Measurements from ENCODE around the gene STON2. TPM values are rescaled to one million over a fixed set of nuclear protein-coding genes. Genes with fewer than 3 reads are reported as not detected.
"Not testable (repeated sequence)": the region's sequence is repeated elsewhere in the genome, so short reads cannot be mapped to it uniquely, and the experiment has no call there.

STON2 gene
- total RNA-seq, 2 experiments from 2014 or later: 0.58 TPM; not detected in 1

- POLR2A ChIA-PET: interaction anchor here (0.5 kb wide), 1 partner anchor 1891 kb away, joined by 3 read pairs; no protein-coding TSS in a partner anchor
- Mint-ChIP-seq H3K27me3 (peaks cover 6% of the 10 kb centered on the region), H3K36me3 (ENCODE audit: low read depth) (no peaks in the 10 kb centered on the region), H3K4me3 (no peak overlapping the region), H3K9me3 (no peaks in the 10 kb centered on the region), H3K4me1 (ENCODE audit: low read depth) (no peaks in the 10 kb centered on the region), H3K27ac (no peak overlapping the region)
- CTCF ChIA-PET: no interaction called here
- intact Hi-C loops (cut with micrococcal nuclease): no loop called here
- no peak for ATAC-seq
- DNase-seq: no peak
- TF ChIP-seq CTCF (IDR thresholded peaks at IDR 0.05): no peak
Measured at GRCh38 chr14:81382517-81383225, 17.5 kb downstream of the STON2 start.

GRCh38 chr14:81380009-81380408 lies 20.1 kb downstream of the STON2 start:
- H3K9me3 Mint-ChIP-seq; DNase-seq; H3K4me3 Mint-ChIP-seq; intact Hi-C loops (cut with micrococcal nuclease); H3K27ac Mint-ChIP-seq; H3K27me3 Mint-ChIP-seq; CTCF ChIA-PET; H3K36me3 Mint-ChIP-seq (ENCODE audit: low read depth); POLR2A ChIA-PET; ATAC-seq; H3K4me1 Mint-ChIP-seq (ENCODE audit: low read depth): not testable (repeated sequence)

DNA sequence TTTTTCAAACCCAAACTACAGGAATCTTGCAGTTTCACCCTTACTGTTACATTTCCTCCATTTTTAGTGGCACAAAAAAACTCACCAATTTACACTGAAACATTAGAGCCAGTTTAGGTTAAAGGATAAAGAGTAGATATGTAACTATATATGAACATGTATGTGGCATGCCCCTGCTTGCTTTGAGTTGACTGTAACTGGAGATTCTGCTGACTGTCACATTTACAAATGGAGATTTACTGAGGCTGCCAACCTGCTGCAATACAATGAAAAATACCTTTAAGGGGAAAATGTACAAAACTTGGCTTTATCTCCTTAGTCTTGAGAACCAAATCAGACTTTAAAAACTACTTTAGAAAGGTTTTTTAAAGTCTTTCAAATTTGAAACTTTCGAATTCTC lies 28.3 kb downstream of the STON2 start:
- Mint-ChIP-seq H3K9me3 (no peaks in the 10 kb centered on the region), H3K27me3 (peaks cover 4% of the 10 kb centered on the region)

DNA sequence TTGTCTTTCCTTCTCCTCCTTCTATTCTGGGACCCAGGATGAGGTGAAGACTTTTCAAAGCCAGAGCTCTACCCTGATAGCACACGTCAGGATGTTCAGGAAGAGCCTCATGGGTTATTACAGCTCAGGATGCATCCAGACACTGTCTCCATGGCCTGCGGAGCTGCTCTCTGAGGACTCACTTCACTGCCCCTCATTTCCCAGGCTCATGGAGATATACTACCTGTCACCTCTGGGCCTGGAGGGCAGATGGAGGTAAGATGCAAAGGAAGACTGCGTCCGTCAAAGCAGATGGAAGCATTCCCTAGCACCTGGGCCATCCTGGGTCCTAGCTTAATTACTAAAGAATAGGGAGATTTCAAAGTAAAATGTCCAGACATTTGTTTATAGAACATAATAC lies 32.6 kb downstream of the STON2 start:
- ATAC-seq: no peak
- H3K36me3 Mint-ChIP-seq (ENCODE audit: low read depth): no peaks in the 10 kb centered on the region
- DNase-seq: no peak
- no peaks in the 10 kb centered on the region for H3K9me3 Mint-ChIP-seq
- intact Hi-C loops (cut with micrococcal nuclease): no loop called here
- H3K27me3 Mint-ChIP-seq: peaks cover 3% of the 10 kb centered on the region
- TF ChIP-seq CTCF (IDR thresholded peaks at IDR 0.05): no peak
- ChIA-PET POLR2A (no interaction called here), CTCF (no interaction called here)
- no peak overlapping the region for H3K4me3 Mint-ChIP-seq
- H3K27ac Mint-ChIP-seq: no peak overlapping the region
- no peaks in the 10 kb centered on the region for H3K4me1 Mint-ChIP-seq (ENCODE audit: low read depth)

More for the DNA sequence above, 28.3 kb downstream of the STON2 start:
- DNase-seq (no peak), ATAC-seq (no peak)
- ChIA-PET CTCF (no interaction called here), POLR2A (no interaction called here)
- intact Hi-C loops (cut with micrococcal nuclease): no loop called here
- H3K4me1 Mint-ChIP-seq (ENCODE audit: low read depth): no peaks in the 10 kb centered on the region
- TF ChIP-seq CTCF (IDR thresholded peaks at IDR 0.05): no peak
- H3K36me3 Mint-ChIP-seq (ENCODE audit: low read depth): no peaks in the 10 kb centered on the region
- no peak overlapping the region for H3K4me3 Mint-ChIP-seq
- H3K27ac Mint-ChIP-seq: no peak overlapping the region

DNA sequence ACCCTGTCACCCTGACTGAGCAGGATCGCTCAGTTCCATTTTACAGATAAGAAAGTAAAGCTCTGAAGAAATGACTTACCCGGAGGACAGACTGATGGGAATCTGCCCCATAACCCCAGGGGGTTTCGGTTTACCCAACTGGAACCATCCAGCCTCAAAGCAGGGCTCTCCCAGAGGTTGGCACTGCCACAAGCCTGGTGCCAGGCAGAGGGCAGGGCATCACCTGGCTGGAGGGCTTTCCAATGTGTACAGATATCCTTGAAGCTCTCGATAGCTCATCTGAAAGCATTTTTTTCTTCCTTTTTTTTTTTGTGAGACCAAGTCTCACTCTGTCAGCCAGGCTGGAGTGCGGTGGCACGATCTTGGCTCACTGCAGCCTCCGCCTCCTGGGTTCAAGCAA lies 33.2 kb downstream of the STON2 start:
- Mint-ChIP-seq H3K27me3 (peaks cover 3% of the 10 kb centered on the region), H3K4me1 (ENCODE audit: low read depth) (no peaks in the 10 kb centered on the region), H3K36me3 (ENCODE audit: low read depth) (no peaks in the 10 kb centered on the region), H3K9me3 (no peaks in the 10 kb centered on the region), H3K27ac (no peak overlapping the region), H3K4me3 (no peak overlapping the region)
- ChIA-PET CTCF (no interaction called here), POLR2A (interaction anchor here (0.6 kb wide), 1 partner anchor 15 kb away, joined by 3 read pairs; no protein-coding TSS in a partner anchor)
- intact Hi-C loops (cut with micrococcal nuclease): no loop called here
- ATAC-seq: no peak
- TF ChIP-seq CTCF (IDR thresholded peaks at IDR 0.05): no peak
- no peak for DNase-seq
